DMS53 treated with DMSO at 0.1 percent for 48 hours (cell line): ENCODE measurements around the gene MTRF1.
"Not testable (repeated sequence)": the region's sequence is repeated elsewhere in the genome, so short reads cannot be mapped to it uniquely, and the experiment has no call there.

Source experiments
- DNase-seq: peaks from one replicate; lab custom pipeline; 2025; ENCODE audit not compliant: unreplicated experiment; lab: John Stamatoyannopoulos, UW

The MTRF1 gene

GRCh38 chr13:41282129-41282571, 18.8 kb upstream of the MTRF1 start:
- no peak for DNase-seq

GRCh38 chr13:41279156-41279555, 15.8 kb upstream of the MTRF1 start:
- not testable (repeated sequence) for DNase-seq

GRCh38 chr13:41276824-41277223, 13.4 kb upstream of the MTRF1 start:
- DNase-seq: no peak

- no peak for DNase-seq
Observed at GRCh38 chr13:41274881-41275280, 11.5 kb upstream of the MTRF1 start.

GRCh38 chr13:41273831-41274441, 10.6 kb upstream of the MTRF1 start:
- DNase-seq: no peak

GRCh38 chr13:41271456-41272285, 8.3 kb upstream of the MTRF1 start:
- DNase-seq: no peak

GRCh38 chr13:41268764-41269163, 5.4 kb upstream of the MTRF1 start:
- no peak for DNase-seq

- no peak for DNase-seq
Observed at GRCh38 chr13:41267106-41267505, 3.7 kb upstream of the MTRF1 start.

- DNase-seq: no peak
Observed at GRCh38 chr13:41259875-41260501, 3.4 kb downstream of the MTRF1 start.

- no peak for DNase-seq
Observed at GRCh38 chr13:41257535-41257934, 5.8 kb downstream of the MTRF1 start.

GRCh38 chr13:41254902-41255301, 8.5 kb downstream of the MTRF1 start:
- DNase-seq: no peak

GRCh38 chr13:41250993-41251392, 12.4 kb downstream of the MTRF1 start:
- DNase-seq: no peak

- no peak for DNase-seq
Observed at GRCh38 chr13:41246969-41247680, 16.3 kb downstream of the MTRF1 start.

GRCh38 chr13:41244556-41244955, 18.8 kb downstream of the MTRF1 start:
- DNase-seq: no peak

GRCh38 chr13:41241626-41242025, 21.8 kb downstream of the MTRF1 start:
- DNase-seq: no peak

- DNase-seq: no peak
Observed at GRCh38 chr13:41236369-41236768, 27.0 kb downstream of the MTRF1 start.

- DNase-seq: no peak
Observed at GRCh38 chr13:41232578-41233480, 30.5 kb downstream of the MTRF1 start.

GRCh38 chr13:41231786-41232185, 31.6 kb downstream of the MTRF1 start:
- peak; percentile 79 for DNase-seq

GRCh38 chr13:41231025-41231677, 32.2 kb downstream of the MTRF1 start:
- DNase-seq: peak; percentile 44

- DNase-seq: no peak
Observed at GRCh38 chr13:41229356-41229755, 34.0 kb downstream of the MTRF1 start.
